Measurements from ENCODE around the gene SLC35G6. TPM values are rescaled to one million over a fixed set of nuclear protein-coding genes. Genes with fewer than 3 reads are reported as not detected.

The SLC35G6 gene
- total RNA-seq: not detected in 2 replicates

DNA sequence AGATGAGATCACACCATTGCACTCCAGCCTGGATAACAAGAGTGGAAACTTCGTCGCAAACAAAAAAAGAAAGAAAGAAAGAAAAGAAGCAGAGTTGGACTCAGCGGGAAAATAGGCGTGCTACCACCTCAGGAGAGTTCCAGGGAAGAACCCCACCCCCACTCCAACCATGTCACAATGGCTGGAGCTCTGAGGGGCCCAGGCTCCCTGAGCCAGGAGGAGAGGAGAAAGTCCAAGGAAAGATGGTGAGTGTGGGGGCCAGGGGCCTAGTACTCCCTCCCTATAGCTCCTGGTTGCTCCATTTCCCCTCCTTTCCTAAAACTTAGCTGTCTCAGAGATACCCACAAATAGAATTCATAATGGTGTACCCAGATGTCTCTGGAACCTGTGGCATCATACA lies at the start of gene SLC35G6:
TSS of gene SLC35G6 (plus strand) at position 172 of the 400 bp plus-strand sequence. CDS start at position 243, 71 bp downstream.

DNA sequence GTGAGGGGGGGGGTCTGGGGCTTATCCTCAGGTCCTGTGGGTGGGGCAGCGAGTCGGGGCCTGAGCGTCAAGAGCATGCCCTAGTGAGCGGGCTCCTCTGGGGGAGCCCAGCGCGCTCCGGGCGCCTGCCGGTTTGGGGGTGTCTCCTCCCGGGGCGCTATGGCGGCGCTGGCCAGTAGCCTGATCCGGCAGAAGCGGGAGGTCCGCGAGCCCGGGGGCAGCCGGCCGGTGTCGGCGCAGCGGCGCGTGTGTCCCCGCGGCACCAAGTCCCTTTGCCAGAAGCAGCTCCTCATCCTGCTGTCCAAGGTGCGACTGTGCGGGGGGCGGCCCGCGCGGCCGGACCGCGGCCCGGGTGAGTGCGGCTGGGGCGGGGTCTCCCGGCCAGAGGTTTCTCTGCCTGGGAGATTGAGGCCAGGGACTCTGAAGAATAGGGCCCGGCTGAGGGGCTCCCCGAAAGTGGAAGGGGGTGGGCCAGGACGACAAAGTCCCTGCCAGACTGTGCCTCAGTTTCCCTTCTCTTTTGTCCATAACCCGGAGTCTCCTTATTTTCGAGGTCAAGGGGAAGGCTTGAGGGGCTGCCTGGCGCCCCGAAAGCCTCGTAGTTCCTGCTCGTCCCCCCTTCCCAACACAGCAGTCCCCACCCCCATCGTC lies 41.7 kb upstream of the SLC35G6 start, which contains the start of gene FGF11:
TSS of gene FGF11 (plus strand) at position 51 of the 651 bp plus-strand sequence. CDS start at position 160, 109 bp downstream.

DNA sequence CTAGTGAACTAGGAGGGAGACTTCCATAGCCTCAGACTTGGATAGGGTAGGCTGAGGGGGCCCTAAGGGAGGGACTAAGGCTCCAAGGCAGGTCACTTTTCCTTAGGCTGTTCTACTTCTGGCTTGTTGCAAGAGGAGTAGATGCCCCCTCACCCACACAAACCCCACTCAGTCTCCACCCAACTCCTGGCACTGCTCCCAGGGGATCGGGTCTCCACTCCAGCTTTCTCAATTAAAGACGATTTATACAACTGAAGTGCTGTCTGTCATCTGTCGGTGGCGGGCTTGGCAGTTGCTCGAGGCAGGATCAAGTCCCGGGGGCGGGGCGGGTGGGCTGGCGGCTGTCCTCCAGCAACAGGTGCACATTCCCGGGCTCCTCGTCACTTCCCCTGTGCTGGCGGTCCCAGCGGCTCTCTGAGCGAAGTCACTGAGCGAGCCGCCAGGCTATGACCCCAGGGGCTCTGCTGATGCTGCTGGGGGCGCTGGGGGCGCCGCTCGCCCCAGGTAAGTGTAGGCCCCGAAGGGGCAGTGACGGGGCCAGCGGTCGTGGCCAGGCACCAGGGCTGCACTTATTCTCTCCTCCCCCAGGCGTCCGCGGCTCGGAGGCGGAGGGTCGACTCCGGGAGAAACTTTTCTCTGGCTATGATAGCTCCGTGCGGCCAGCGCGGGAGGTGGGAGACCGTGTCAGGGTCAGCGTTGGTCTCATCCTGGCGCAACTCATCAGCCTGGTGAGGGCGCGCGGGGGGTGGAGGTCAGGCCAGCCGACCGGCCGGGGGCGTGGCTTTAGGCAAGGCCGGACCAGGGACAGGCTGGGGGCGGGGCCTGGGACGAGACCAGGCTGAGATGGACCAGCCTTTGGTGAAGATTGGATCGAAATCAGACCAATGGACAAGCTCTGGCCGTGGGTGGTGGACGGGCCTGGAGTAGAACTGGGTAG lies 36.3 kb upstream of the SLC35G6 start, which contains the start of gene CHRNB1:
TSS of gene CHRNB1 (plus strand) at position 380 of the 937 bp plus-strand sequence. CDS start at position 447, 67 bp downstream.

DNA sequence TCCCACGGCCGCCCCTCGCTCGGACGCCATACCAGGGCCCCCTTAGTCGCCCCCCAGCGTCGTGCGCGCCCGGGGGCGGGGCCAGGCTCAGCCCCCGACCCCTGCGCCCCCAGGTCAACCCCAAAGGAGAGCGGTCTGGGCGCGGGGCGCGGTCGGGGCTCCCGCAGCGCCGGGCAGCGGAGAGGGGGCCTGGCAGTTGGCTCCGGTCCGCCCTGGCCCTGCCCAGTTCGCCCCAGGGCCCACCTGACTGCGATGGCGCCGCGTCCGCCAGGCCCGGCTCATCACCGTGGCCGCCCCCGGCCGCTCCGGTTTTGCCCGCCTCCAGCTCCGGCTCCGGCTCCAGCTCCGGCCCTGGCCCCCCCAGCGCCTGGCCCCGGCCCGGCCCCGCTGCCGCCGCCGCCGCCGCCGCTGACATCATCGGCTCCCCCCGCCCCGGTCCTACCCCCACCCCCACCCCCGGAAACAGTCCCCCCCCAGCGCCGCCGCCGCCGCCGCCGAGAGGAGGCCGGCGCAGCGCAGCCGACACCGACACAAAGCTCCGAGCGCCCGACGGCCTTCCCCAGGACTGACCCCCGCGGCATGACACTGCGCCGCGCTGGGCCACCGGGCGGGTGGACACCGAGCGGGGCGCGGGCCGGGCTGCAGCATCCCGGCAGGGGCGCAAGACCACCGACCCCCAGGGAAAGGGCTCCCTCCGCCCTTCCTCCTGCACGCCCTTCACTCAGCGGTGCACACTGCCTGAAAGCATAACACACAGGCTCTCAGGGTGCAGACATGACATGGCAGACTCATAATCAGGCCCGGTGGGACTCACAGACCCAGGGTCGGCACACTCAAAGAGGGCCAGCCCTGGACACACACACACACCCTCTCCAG lies 1.8 kb upstream of the SLC35G6 start, which contains the start of gene ZBTB4:
TSS of gene ZBTB4 (minus strand) at position 419 of the 876 bp plus-strand sequence. CDS start 12,830 bp downstream, outside the sequence.

DNA sequence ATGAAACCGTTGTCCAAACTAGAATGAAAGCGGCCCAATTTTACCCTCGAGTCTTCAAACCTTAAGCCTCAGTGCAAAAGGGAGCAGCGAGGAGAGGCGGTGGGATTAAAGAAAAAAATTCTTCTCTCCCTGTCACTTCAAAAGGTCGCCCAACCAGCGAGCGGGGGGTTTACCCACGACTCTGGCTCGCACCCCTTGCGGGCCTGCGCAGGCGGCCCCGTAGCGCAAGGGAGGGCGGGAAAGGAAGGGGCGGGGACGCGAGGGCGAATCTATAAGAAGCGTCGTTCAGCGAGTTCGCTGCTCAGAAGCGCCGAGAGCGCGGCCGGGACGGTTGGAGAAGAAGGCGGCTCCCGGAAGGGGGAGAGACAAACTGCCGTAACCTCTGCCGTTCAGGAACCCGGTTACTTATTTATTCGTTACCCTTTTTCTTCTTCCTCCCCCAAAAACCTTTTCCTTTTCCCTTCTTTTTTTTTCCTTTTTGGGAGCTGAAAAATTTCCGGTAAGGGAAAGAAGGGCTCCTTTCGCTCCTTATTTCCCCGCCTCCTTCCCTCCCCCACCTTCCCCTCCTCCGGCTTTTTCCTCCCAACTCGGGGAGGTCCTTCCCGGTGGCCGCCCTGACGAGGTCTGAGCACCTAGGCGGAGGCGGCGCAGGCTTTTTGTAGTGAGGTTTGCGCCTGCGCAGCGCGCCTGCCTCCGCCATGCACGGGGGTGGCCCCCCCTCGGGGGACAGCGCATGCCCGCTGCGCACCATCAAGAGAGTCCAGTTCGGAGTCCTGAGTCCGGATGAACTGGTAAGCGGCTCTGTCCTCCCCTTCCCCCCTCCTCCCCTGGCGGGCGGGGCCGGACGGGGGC lies 3.0 kb downstream of the SLC35G6 start, which contains the start of gene POLR2A:
TSS of gene POLR2A (plus strand) at position 300 of the 852 bp plus-strand sequence.

Other genes with a start within 250 kb of the SLC35G6 start
- 37.3 and 41.1 TPM in 2 replicates for gene DVL2, start 246.9 kb upstream of the SLC35G6 start, total RNA-seq
- 37.7 and 45.1 TPM in 2 replicates for gene PHF23, start 242.0 kb upstream of the SLC35G6 start, total RNA-seq
- gene GABARAP, start 239.0 kb upstream of the SLC35G6 start, total RNA-seq: 92.4 and 120 TPM in 2 replicates
- 19.3 and 39.2 TPM in 2 replicates for gene CTDNEP1, start 229.7 kb upstream of the SLC35G6 start, total RNA-seq
- 30.2 and 31.5 TPM in 2 replicates for gene ELP5, start 229.2 kb upstream of the SLC35G6 start, total RNA-seq
- 13.4 and 15.9 TPM in 2 replicates for gene CLDN7, start 219.0 kb upstream of the SLC35G6 start, total RNA-seq
- gene SLC2A4, start 199.7 kb upstream of the SLC35G6 start, total RNA-seq: under 0.01 TPM in 2 replicates
- not detected in 2 replicates for gene YBX2, start 186.8 kb upstream of the SLC35G6 start, total RNA-seq
- gene EIF5A, start 173.8 kb upstream of the SLC35G6 start, total RNA-seq: 734 and 935 TPM in 2 replicates
- 26.1 and 27.3 TPM in 2 replicates for gene GPS2, start 166.1 kb upstream of the SLC35G6 start, total RNA-seq
- 16.6 and 24.9 TPM in 2 replicates for gene NEURL4, start 152.1 kb upstream of the SLC35G6 start, total RNA-seq
- 0.45 and 0.66 TPM in 2 replicates for gene ACAP1, start 144.9 kb upstream of the SLC35G6 start, total RNA-seq
- 2.2 and 3.6 TPM in 2 replicates for gene KCTD11, start 129.3 kb upstream of the SLC35G6 start, total RNA-seq
- gene TMEM95, start 126.3 kb upstream of the SLC35G6 start, total RNA-seq: not detected in 2 replicates
- under 0.01 and 0.28 TPM in 2 replicates for gene TNK1, start 100.4 kb upstream of the SLC35G6 start, total RNA-seq
- 16.8 and 23.6 TPM in 2 replicates for gene PLSCR3, start 86.9 kb upstream of the SLC35G6 start, total RNA-seq
- 86.7 and 102 TPM in 2 replicates for gene TMEM256, start 77.3 kb upstream of the SLC35G6 start, total RNA-seq
- gene NLGN2, start 73.6 kb upstream of the SLC35G6 start, total RNA-seq: 2.9 and 5.1 TPM in 2 replicates
- gene SPEM1, start 61.1 kb upstream of the SLC35G6 start, total RNA-seq: not detected in 2 replicates
- gene SPEM2, start 55.8 kb upstream of the SLC35G6 start, total RNA-seq: not detected in 2 replicates
- not detected in 2 replicates for gene SPEM3, start 52.6 kb upstream of the SLC35G6 start, total RNA-seq
- 5.2 and 6.0 TPM in 2 replicates for gene TMEM102, start 46.0 kb upstream of the SLC35G6 start, total RNA-seq
- gene FGF11, start 41.9 kb upstream of the SLC35G6 start, total RNA-seq: 0.09 and 0.94 TPM in 2 replicates
- gene CHRNB1, start 36.4 kb upstream of the SLC35G6 start, total RNA-seq: 4.4 and 6.6 TPM in 2 replicates
- gene ZBTB4, start 1.8 kb upstream of the SLC35G6 start, total RNA-seq: 8.2 and 13.7 TPM in 2 replicates
- gene POLR2A, start 2.9 kb downstream of the SLC35G6 start, total RNA-seq: 79.3 and 81.6 TPM in 2 replicates
- gene TNFSF12, start 67.6 kb downstream of the SLC35G6 start, total RNA-seq: 6.1 and 10.5 TPM in 2 replicates
- gene TNFSF13, start 77.3 kb downstream of the SLC35G6 start, total RNA-seq: 0.66 and 0.90 TPM in 2 replicates
- 86.7 and 95.7 TPM in 2 replicates for gene SENP3, start 80.5 kb downstream of the SLC35G6 start, total RNA-seq
- 1.6 and 2.8 TPM in 2 replicates for gene CD68, start 98.2 kb downstream of the SLC35G6 start, total RNA-seq
- gene MPDU1, start 102.4 kb downstream of the SLC35G6 start, total RNA-seq: 56.6 and 73.6 TPM in 2 replicates
- gene SOX15, start 108.6 kb downstream of the SLC35G6 start, total RNA-seq: 0.09 and 0.28 TPM in 2 replicates
- gene FXR2, start 133.5 kb downstream of the SLC35G6 start, total RNA-seq: 33.2 and 38.3 TPM in 2 replicates
- 18.9 and 24.0 TPM in 2 replicates for gene SAT2, start 146.4 kb downstream of the SLC35G6 start, total RNA-seq
- 0.18 and 0.19 TPM in 2 replicates for gene SHBG, start 148.7 kb downstream of the SLC35G6 start, total RNA-seq
- gene ATP1B2, start 169.5 kb downstream of the SLC35G6 start, total RNA-seq: not detected in 2 replicates
- gene TP53, start 206.0 kb downstream of the SLC35G6 start, total RNA-seq: 38.8 and 50.1 TPM in 2 replicates
- 8.9 and 14.6 TPM in 2 replicates for gene WRAP53, start 207.0 kb downstream of the SLC35G6 start, total RNA-seq
- 0.38 and 0.81 TPM in 2 replicates for gene EFNB3, start 223.8 kb downstream of the SLC35G6 start, total RNA-seq
- gene DNAH2, start 236.3 kb downstream of the SLC35G6 start, total RNA-seq: 0.36 TPM in 1 of 2 replicates, not detected in the other

Measured in endothelial cell of coronary artery (primary cell).